ENCODE data around the gene TENM3.

Gene TENM3

GRCh38 chr4:182754895-182755294 is 511.7 kb downstream of the TENM3 start:
- DNase-seq: no peak

- DNase-seq: no peak
These were observed 513.0 kb downstream of the TENM3 start for GRCh38 chr4:182756161-182756690.

GRCh38 chr4:182758273-182758672 is 515.1 kb downstream of the TENM3 start:
- no peak for DNase-seq

GRCh38 chr4:182760551-182761043 is 517.4 kb downstream of the TENM3 start:
- DNase-seq: no peak

GRCh38 chr4:182764137-182764536 is 520.9 kb downstream of the TENM3 start:
- DNase-seq: no peak

- no peak for DNase-seq
These were observed 521.4 kb downstream of the TENM3 start for GRCh38 chr4:182764642-182765041.

GRCh38 chr4:182765987-182766856 is 523.0 kb downstream of the TENM3 start:
- DNase-seq: no peak

GRCh38 chr4:182766857-182767250 is 523.7 kb downstream of the TENM3 start:
- DNase-seq: no peak

- DNase-seq: no peak
These were observed 525.6 kb downstream of the TENM3 start for GRCh38 chr4:182768838-182769237.

- no peak for DNase-seq
These were observed 527.2 kb downstream of the TENM3 start for GRCh38 chr4:182770259-182770995.

GRCh38 chr4:182770996-182771514 is 527.9 kb downstream of the TENM3 start:
- no peak for DNase-seq

- no peak for DNase-seq
These were observed 531.9 kb downstream of the TENM3 start for GRCh38 chr4:182775075-182775474.

GRCh38 chr4:182776376-182777105 is 533.3 kb downstream of the TENM3 start:
- DNase-seq: no peak

- no peak for DNase-seq
These were observed 535.2 kb downstream of the TENM3 start for GRCh38 chr4:182778222-182778982.

GRCh38 chr4:182786991-182787390 is 543.8 kb downstream of the TENM3 start:
- no peak for DNase-seq

GRCh38 chr4:182788201-182788600 is 545.0 kb downstream of the TENM3 start:
- DNase-seq: peak; percentile 31

- DNase-seq: no peak
These were observed 546.3 kb downstream of the TENM3 start for GRCh38 chr4:182789529-182789928.

- DNase-seq: no peak
These were observed 552.4 kb downstream of the TENM3 start for GRCh38 chr4:182795446-182796238.

GRCh38 chr4:182799515-182800215 is 556.5 kb downstream of the TENM3 start:
- no peak for DNase-seq

GRCh38 chr4:182800216-182800515 is 557.0 kb downstream of the TENM3 start:
- no peak for DNase-seq

GRCh38 chr4:182801636-182802035 is 558.4 kb downstream of the TENM3 start:
- DNase-seq: no peak
